Epithelial cell of proximal tubule (primary cell): ENCODE data around the gene SKOR1. TPM values are rescaled to one million over a fixed set of nuclear protein-coding genes. Genes with fewer than 3 reads are reported as not detected.

Experiments used
- DNase-seq: peaks from one replicate; pipeline ENCODE4 v3.0.0-alpha.2; 2011; ENCODE audit warnings: low read depth
- H3K4me3 ChIP-seq: 2 replicates; pipeline ENCODE4 v1.5.1; 2011; ENCODE audit warnings: low read depth, mild to moderate bottlenecking, low read length
- CTCF ChIP-seq: conservative IDR thresholded peaks from 2 replicates; pipeline ENCODE4 v1.5.1; 2012; ENCODE audit warnings: low read depth, mild to moderate bottlenecking, low read length
- total RNA-seq: library from RNA; depleted of rRNA; stranded (reverse); fragments of >200 nt; gene quantifications from 2 replicates; pipeline ENCODE4 v1.2.3, GENCODE V29; 2015

The SKOR1 gene
- total RNA-seq = not detected in 2 replicates

GRCh38 chr15:67824976-67825880 is at the start of gene SKOR1:
SKOR1 (plus strand) TSS chr15:67825509; CDS start chr15:67825603, 94 bp downstream.
- TF ChIP-seq CTCF = no peak
- DNase-seq = no peak
- H3K4me3 ChIP-seq = peak within 1 kb of the TSS; percentile 11

GRCh38 chr15:67775998-67776397 is 49.3 kb upstream of the SKOR1 start:
- no peak for TF ChIP-seq CTCF
- H3K4me3 ChIP-seq = no peak overlapping the region
- DNase-seq = no peak

GRCh38 chr15:67776600-67776999 is 48.7 kb upstream of the SKOR1 start:
- no peak for DNase-seq
- H3K4me3 ChIP-seq = no peak overlapping the region
- no peak for TF ChIP-seq CTCF

- no peak for TF ChIP-seq CTCF
Measured at GRCh38 chr15:67777071-67777470, 48.2 kb upstream of the SKOR1 start.

GRCh38 chr15:67777773-67778172 is 47.5 kb upstream of the SKOR1 start:
- no peak for TF ChIP-seq CTCF

More at GRCh38 chr15:67777071-67777470, 48.2 kb upstream of the SKOR1 start:
- DNase-seq = no peak
- H3K4me3 ChIP-seq = no peak overlapping the region

GRCh38 chr15:67778968-67779548 is 46.3 kb upstream of the SKOR1 start:
- no peak for TF ChIP-seq CTCF
- no peak for DNase-seq
- no peak overlapping the region for H3K4me3 ChIP-seq

More at GRCh38 chr15:67777773-67778172, 47.5 kb upstream of the SKOR1 start:
- no peak overlapping the region for H3K4me3 ChIP-seq
- no peak for DNase-seq
